ENCODE results near the gene PSMA5. TPM values are rescaled to one million over a fixed set of nuclear protein-coding genes. Genes with fewer than 3 reads are reported as not detected.
"Not testable (repeated sequence)": the region's sequence is repeated elsewhere in the genome, so short reads cannot be mapped to it uniquely, and the experiment has no call there.

The PSMA5 gene
- total RNA-seq, 4 donors from 2014 or later: 26.2 to 36.2 (median 31.5) TPM

GRCh38 chr1:109396871-109397580 lies 29.2 kb downstream of the PSMA5 start:
- H3K4me1 ChIP-seq: peaks cover 61% of the 10 kb centered on the region
- H3K9me3 ChIP-seq: no peaks in the 10 kb centered on the region
- no peaks in the 10 kb centered on the region for H3K27me3 ChIP-seq
- peaks cover 13% of the 10 kb centered on the region for H3K36me3 ChIP-seq
- peak overlapping the region; percentile 73 for H3K4me3 ChIP-seq
- TF ChIP-seq POLR2AphosphoS5 (IDR thresholded peaks at IDR 0.05): no peak
- TF ChIP-seq CTCF (IDR thresholded peaks at IDR 0.05): no peak
- no peak for TF ChIP-seq EP300 (IDR thresholded peaks at IDR 0.05)
- no peak for TF ChIP-seq POLR2A (IDR thresholded peaks at IDR 0.05)
- DNase-seq (ENCODE audit: low spot score in 2 of 2): no peak
- 14% methylated on average over 37 of the region's 46 CpGs for WGBS
- peak overlapping the region; percentile 85 for H3K27ac ChIP-seq

- no peak for DNase-seq (ENCODE audit: low spot score in 2 of 2)
- H3K27me3 ChIP-seq: no peaks in the 10 kb centered on the region
- H3K9me3 ChIP-seq: no peaks in the 10 kb centered on the region
- no peak for TF ChIP-seq POLR2AphosphoS5 (IDR thresholded peaks at IDR 0.05)
- TF ChIP-seq CTCF (IDR thresholded peaks at IDR 0.05): no peak
- no peak for TF ChIP-seq EP300 (IDR thresholded peaks at IDR 0.05)
- H3K36me3 ChIP-seq: peaks cover 7% of the 10 kb centered on the region
- peaks cover 67% of the 10 kb centered on the region for H3K4me1 ChIP-seq
- H3K4me3 ChIP-seq: peak overlapping the region; percentile 73
- H3K27ac ChIP-seq: peak overlapping the region; percentile 85
- 67% methylated on average over 2 of the region's 2 CpGs for WGBS
Measured at GRCh38 chr1:109396513-109396839, 29.8 kb downstream of the PSMA5 start.

- Histone ChIP-seq H3K27ac (peak overlapping the region; percentile 54), H3K4me3 (peak overlapping the region; percentile 73), H3K36me3 (peaks cover under 1% of the 10 kb centered on the region), H3K4me1 (peaks cover 73% of the 10 kb centered on the region), H3K9me3 (no peaks in the 10 kb centered on the region), H3K27me3 (no peaks in the 10 kb centered on the region)
- WGBS: 60% methylated on average over 5 of the region's 5 CpGs
- DNase-seq (ENCODE audit: low spot score in 2 of 2): no peak
- TF ChIP-seq POLR2A (IDR thresholded peaks at IDR 0.05): no peak
- no peak for TF ChIP-seq POLR2AphosphoS5 (IDR thresholded peaks at IDR 0.05)
- no peak for TF ChIP-seq CTCF (IDR thresholded peaks at IDR 0.05)
- TF ChIP-seq EP300 (IDR thresholded peaks at IDR 0.05): no peak
Measured at GRCh38 chr1:109395602-109396512, 30.4 kb downstream of the PSMA5 start.

- not testable (repeated sequence) for H3K36me3 ChIP-seq; H3K9me3 ChIP-seq; DNase-seq (ENCODE audit: low spot score in 2 of 2); H3K4me3 ChIP-seq; H3K27me3 ChIP-seq
- peak overlapping the region; percentile 54 for H3K27ac ChIP-seq
- peaks cover 79% of the 10 kb centered on the region for H3K4me1 ChIP-seq
- WGBS: 68% methylated on average over 8 of the region's 8 CpGs
Measured at GRCh38 chr1:109395282-109395599, 31.0 kb downstream of the PSMA5 start.

- Histone ChIP-seq H3K4me3 (no peak overlapping the region), H3K4me1 (peaks cover 84% of the 10 kb centered on the region), H3K27ac (peak overlapping the region; percentile 85), H3K36me3 (no peaks in the 10 kb centered on the region), H3K9me3 (no peaks in the 10 kb centered on the region), H3K27me3 (no peaks in the 10 kb centered on the region)
- 72% methylated on average over 5 of the region's 5 CpGs for WGBS
- TF ChIP-seq EP300 (IDR thresholded peaks at IDR 0.05) (no peak), POLR2AphosphoS5 (IDR thresholded peaks at IDR 0.05) (no peak), CTCF (IDR thresholded peaks at IDR 0.05) (no peak), POLR2A (IDR thresholded peaks at IDR 0.05) (no peak)
- DNase-seq (ENCODE audit: low spot score in 2 of 2): no peak
Measured at GRCh38 chr1:109394591-109395281, 31.5 kb downstream of the PSMA5 start.

Measured in suprapubic skin (tissue), 4 donors.